Spinal cord (tissue), 10 donors: ENCODE measurements around the gene DCAKD. TPM values are rescaled to one million over a fixed set of nuclear protein-coding genes. Genes with fewer than 3 reads are reported as not detected.

ENCODE experiments used
- DNase-seq, 6 donors: peaks; one replicate each; pipeline versions ENCODE4 v3.0.0 to v3.0.0-alpha.2; 2013 to 2015; ENCODE audit warnings: low spot score in 6 of 6, low read depth in 4 of 6
- H3K27ac ChIP-seq: one replicate; pipeline ENCODE4 v1.5.1; 2013; ENCODE audit warnings: low read depth, low read length, control low read depth
- H3K27me3 ChIP-seq: one replicate; pipeline ENCODE4 v1.6.1; 2013; ENCODE audit warnings: low read length; ENCODE audit not compliant: control insufficient read depth, insufficient read depth
- H3K36me3 ChIP-seq: one replicate; pipeline ENCODE4 v1.6.1; 2013; ENCODE audit warnings: low read length; ENCODE audit not compliant: control insufficient read depth, insufficient read depth
- H3K4me1 ChIP-seq: one replicate; pipeline ENCODE4 v1.6.1; 2013; ENCODE audit warnings: low read length; ENCODE audit not compliant: control insufficient read depth, insufficient read depth
- H3K4me3 ChIP-seq: one replicate; pipeline ENCODE4 v1.5.1; 2013; ENCODE audit warnings: low read depth, low read length, control low read depth
- H3K9me3 ChIP-seq: one replicate; pipeline ENCODE4 v1.6.1; 2013; ENCODE audit warnings: low read length; ENCODE audit not compliant: control insufficient read depth, insufficient read depth
- WGBS: methylation state at CpG from one replicate; pipeline ENCODE4 v1.1.5; 2013; ENCODE audit warnings: missing lambda C conversion rate; ENCODE audit not compliant: insufficient coverage; 5-methylcytosine and 5-hydroxymethylcytosine counted together
- polyA plus RNA-seq, 2 donors: library from polyadenylated mRNA; unstranded; fragments of 120-200 nt; gene quantifications; one replicate each; pipeline ENCODE4 v1.2.1, GENCODE V29; 2013; ENCODE audit not compliant: insufficient read length in 2 of 2
- total RNA-seq, 2 donors: library from RNA; depleted of rRNA in 1 of 2; stranded (reverse); fragments of 120-200 nt in 1 of 2; fragments of >200 nt in 1 of 2; gene quantifications; one replicate each; pipeline versions ENCODE4 v1.2.3 to v1.2.4, GENCODE V29; 2013 to 2014
- donor health status: healthy.

Gene DCAKD
- total and polyA plus RNA-seq, 4 donors: 34.6 to 79.1 (median 59.3) TPM

GRCh38 chr17:45050481-45051059 is 862 bp downstream of the DCAKD start:
- 18% methylated on average over 2 of the region's 14 CpGs for WGBS
- peak overlapping the region; percentile 80 for H3K4me3 ChIP-seq
- H3K27ac ChIP-seq: peak overlapping the region; percentile 93
- H3K36me3 ChIP-seq: peaks cover 4% of the 10 kb centered on the region
- H3K4me1 ChIP-seq: peaks cover 17% of the 10 kb centered on the region
- H3K27me3 ChIP-seq: no peaks in the 10 kb centered on the region
- H3K9me3 ChIP-seq: no peaks in the 10 kb centered on the region
- DNase-seq: peak in 1 of 6 donors; percentile 17

GRCh38 chr17:45048795-45049563 is 2.5 kb downstream of the DCAKD start:
- no peaks in the 10 kb centered on the region for H3K9me3 ChIP-seq
- DNase-seq: no peak
- WGBS: no CpG with 5 or more reads among the region's 8 CpGs
- no peaks in the 10 kb centered on the region for H3K27me3 ChIP-seq
- H3K36me3 ChIP-seq: peaks cover 4% of the 10 kb centered on the region
- no peak overlapping the region for H3K27ac ChIP-seq
- no peak overlapping the region for H3K4me3 ChIP-seq
- peaks cover 30% of the 10 kb centered on the region for H3K4me1 ChIP-seq

- Histone ChIP-seq H3K4me1 (peaks cover 43% of the 10 kb centered on the region), H3K27ac (no peak overlapping the region), H3K9me3 (no peaks in the 10 kb centered on the region), H3K36me3 (peaks cover 14% of the 10 kb centered on the region), H3K4me3 (no peak overlapping the region), H3K27me3 (no peaks in the 10 kb centered on the region)
- WGBS: 84% methylated on average over 3 of the region's 9 CpGs
- no peak for DNase-seq
Observed at GRCh38 chr17:45046537-45047125, 4.8 kb downstream of the DCAKD start.

- no peaks in the 10 kb centered on the region for H3K9me3 ChIP-seq
- no peaks in the 10 kb centered on the region for H3K27me3 ChIP-seq
- peak overlapping the region; percentile 45 for H3K27ac ChIP-seq
- H3K4me3 ChIP-seq: no peak overlapping the region
- DNase-seq: peak in 1 of 6 donors; percentile 6
- 69% methylated on average over 17 of the region's 18 CpGs for WGBS
- peaks cover 24% of the 10 kb centered on the region for H3K36me3 ChIP-seq
- H3K4me1 ChIP-seq: peaks cover 49% of the 10 kb centered on the region
Observed at GRCh38 chr17:45043813-45044540, 7.5 kb downstream of the DCAKD start.

- 73% methylated on average over 6 of the region's 11 CpGs for WGBS
- peak in 2 of 6 donors; percentile 10 to 32 for DNase-seq
- peaks cover 27% of the 10 kb centered on the region for H3K36me3 ChIP-seq
- H3K27me3 ChIP-seq: no peaks in the 10 kb centered on the region
- no peak overlapping the region for H3K4me3 ChIP-seq
- no peaks in the 10 kb centered on the region for H3K9me3 ChIP-seq
- peak overlapping the region; percentile 45 for H3K27ac ChIP-seq
- H3K4me1 ChIP-seq: peaks cover 55% of the 10 kb centered on the region
Observed at GRCh38 chr17:45042346-45043120, 8.9 kb downstream of the DCAKD start.

GRCh38 chr17:45040459-45040858 is 11.0 kb downstream of the DCAKD start:
- Histone ChIP-seq H3K4me3 (no peak overlapping the region), H3K27me3 (no peaks in the 10 kb centered on the region), H3K9me3 (no peaks in the 10 kb centered on the region), H3K27ac (peak overlapping the region; percentile 67), H3K36me3 (peaks cover 29% of the 10 kb centered on the region), H3K4me1 (peaks cover 65% of the 10 kb centered on the region)
- WGBS: 38% methylated on average over 4 of the region's 4 CpGs
- peak in 1 of 6 donors; percentile 54 for DNase-seq

- H3K27me3 ChIP-seq: no peaks in the 10 kb centered on the region
- peaks cover 43% of the 10 kb centered on the region for H3K36me3 ChIP-seq
- peaks cover 53% of the 10 kb centered on the region for H3K4me1 ChIP-seq
- WGBS: 86% methylated on average over 12 of the region's 13 CpGs
- no peak overlapping the region for H3K27ac ChIP-seq
- no peak overlapping the region for H3K4me3 ChIP-seq
- DNase-seq: no peak
- no peaks in the 10 kb centered on the region for H3K9me3 ChIP-seq
Observed at GRCh38 chr17:45038728-45039634, 12.5 kb downstream of the DCAKD start.

- WGBS: 30% methylated on average over 2 of the region's 3 CpGs
- Histone ChIP-seq H3K27me3 (no peaks in the 10 kb centered on the region), H3K9me3 (no peaks in the 10 kb centered on the region), H3K4me1 (peaks cover 38% of the 10 kb centered on the region), H3K36me3 (peaks cover 55% of the 10 kb centered on the region), H3K4me3 (no peak overlapping the region), H3K27ac (no peak overlapping the region)
- DNase-seq: peak in 1 of 6 donors; percentile 93
Observed at GRCh38 chr17:45036691-45037090, 14.7 kb downstream of the DCAKD start.
